Measurements from ENCODE around the gene CRPPA.

Gene CRPPA

DNA sequence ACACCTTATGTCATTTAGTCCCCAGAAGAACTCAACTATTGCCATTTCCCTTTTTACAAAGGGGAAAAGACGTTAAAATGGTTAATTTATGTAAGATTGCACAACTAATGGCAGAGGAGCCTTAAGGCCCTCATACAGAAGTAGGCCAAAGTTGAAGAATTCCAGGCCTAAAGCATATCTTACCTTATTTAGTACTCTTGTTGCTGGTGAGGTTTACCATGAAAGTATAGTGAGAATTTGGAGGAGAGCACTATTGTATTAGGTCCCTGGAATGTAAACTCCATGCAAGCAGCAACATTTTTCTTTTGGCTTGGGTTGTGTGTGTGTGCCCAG, 731 bp upstream of the CRPPA start:
- DNase-seq = no peak

DNA sequence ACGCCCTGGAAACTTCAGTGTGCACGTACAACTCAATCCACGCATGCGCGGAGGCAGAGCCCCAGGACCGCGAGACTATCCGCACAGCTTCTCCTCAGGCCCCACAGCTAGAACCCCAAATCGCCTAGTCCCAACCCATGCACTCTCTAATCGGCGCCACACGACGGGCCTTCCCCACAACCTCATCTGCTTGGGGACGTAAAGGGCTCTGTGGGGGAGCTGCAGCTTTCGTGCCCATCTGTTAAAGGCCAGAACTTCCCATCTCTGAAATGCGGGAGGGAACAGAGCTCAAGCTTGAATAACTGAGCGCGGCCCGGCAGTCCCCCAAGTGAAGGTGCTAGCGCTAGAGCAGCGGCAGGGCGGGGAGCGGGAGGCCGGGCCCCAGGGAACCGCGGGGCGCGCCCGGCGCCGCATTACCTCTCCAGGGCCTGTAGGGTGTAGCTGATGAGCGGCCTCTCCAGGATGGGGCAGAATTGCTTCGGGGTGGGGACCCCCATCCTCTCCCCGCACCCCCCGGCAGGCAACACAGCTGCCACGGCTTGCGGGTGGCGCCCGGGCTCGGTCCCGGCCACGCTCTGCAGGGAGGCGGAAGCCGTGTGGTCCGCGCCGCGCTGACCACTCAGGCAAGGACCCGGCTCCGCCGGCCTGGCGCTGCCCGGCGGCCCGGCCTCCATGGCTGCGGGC, 547 bp downstream of the CRPPA start:
- DNase-seq = no peak

DNA sequence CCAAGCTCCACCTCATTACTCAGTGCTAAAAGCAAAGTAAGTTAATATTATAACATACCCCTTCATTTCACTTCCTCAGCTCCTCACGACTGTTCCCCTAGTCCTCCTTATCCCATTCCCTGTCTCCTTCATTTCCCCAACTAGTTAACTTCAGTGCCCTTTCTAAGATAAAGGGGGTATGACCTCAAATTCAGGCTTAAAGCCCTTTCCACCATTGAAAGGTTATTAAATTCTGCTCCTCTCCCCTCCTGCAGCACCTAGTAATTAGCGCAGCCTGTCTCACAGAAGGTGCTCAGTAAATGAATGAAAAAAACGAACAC, 1.0 kb downstream of the CRPPA start:
- no peak for DNase-seq

DNA sequence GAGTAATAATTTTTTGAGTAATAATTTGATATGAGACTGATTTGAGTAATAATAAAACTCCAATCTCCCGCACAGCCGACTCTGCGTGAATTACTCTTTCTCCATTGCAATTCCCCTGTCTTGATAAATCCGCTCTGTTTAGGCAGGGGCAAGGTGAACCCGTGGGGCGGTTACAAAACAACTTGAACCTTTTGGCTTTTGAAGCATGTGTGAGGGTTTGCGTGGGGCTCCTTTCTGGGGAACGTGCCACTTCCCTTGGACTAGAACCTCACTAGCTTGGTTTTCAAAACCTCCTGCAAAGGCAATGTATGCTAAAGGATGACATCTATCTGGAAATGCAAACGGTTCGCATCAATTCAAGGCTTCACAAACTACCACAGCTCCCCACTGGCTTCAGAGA, 1.5 kb downstream of the CRPPA start:
- DNase-seq = no peak

DNA sequence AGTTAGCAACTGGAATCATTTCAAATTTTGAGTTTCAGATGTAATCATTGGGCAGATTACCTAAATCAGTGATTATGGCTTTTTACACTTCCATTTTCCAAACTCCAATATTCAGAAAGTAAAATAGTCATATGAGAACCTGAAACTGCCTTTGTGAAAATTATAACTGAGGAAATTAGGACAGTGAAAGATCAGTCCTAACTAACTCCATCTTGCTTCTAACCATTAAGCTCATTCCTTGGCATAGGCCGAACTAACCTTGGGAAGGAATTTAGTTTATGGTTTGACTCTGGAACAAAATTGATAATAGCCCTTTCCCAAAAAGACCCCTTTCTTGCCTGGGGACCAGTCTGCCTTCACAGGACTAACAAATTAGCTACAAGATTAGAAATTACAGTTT, 2.2 kb downstream of the CRPPA start:
- DNase-seq = no peak

DNA sequence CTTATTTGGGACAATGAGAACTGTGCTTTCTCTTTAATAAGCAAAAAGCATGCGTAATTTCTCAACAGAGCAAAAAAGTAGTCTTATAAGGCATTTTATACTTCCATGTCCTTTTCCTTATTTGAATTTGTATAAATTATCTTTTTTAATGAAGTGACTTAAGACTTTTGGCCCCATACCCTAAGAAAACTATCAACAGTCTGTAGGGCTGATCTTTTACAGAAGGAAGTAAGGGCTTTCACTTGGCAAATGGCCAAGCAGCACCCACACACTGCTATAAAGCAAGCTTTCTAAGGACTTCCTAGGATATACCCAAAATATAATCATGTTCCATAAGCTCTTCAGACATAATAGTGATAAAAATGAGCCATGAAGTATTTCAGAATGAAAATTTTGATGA, 3.4 kb downstream of the CRPPA start:
- DNase-seq = no peak

DNA sequence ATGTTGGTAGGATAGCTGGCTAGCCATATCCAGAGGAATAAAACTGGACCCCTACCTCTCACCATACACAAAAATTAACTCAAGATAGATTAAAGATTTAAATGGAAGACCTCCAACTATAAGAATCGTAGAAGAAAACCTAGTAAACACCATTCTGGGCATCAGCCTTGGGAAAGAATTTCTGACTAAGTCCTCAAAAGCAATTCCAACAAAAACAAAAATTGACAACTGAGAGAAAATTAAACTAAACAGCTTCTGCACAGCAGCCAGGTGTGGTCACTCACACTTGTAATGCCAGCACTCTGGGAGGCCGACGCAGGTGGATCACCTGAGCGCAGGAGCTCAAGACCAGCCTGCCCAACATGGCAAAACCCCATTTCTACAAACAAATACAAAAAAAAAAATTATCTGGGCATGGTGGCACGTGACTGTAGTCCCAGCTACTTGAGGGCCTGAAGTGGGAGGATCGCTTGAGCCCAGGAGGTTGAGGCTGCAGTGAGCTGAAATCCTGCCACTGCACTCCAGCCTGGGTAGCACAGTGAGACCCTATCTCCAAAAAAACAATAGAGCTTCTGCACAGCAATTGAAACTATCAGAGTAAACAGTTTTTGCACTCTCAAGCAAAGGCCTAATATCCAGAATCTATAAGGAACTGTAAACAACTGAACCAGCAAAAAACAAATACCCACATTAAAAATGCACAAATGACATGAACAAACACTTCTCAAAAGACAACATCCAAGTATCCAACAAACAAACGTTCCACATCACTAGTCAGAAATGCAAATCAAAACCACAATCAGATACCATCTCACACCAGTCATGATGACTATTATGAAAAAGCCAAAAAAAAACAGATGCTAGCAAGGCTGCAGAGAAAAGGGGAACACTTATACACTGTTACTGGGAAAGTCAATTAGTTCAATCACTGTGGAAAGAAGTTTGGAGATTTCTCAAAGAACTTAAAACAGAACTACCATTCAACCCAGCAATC, 4.8 kb downstream of the CRPPA start:
- DNase-seq = no peak

DNA sequence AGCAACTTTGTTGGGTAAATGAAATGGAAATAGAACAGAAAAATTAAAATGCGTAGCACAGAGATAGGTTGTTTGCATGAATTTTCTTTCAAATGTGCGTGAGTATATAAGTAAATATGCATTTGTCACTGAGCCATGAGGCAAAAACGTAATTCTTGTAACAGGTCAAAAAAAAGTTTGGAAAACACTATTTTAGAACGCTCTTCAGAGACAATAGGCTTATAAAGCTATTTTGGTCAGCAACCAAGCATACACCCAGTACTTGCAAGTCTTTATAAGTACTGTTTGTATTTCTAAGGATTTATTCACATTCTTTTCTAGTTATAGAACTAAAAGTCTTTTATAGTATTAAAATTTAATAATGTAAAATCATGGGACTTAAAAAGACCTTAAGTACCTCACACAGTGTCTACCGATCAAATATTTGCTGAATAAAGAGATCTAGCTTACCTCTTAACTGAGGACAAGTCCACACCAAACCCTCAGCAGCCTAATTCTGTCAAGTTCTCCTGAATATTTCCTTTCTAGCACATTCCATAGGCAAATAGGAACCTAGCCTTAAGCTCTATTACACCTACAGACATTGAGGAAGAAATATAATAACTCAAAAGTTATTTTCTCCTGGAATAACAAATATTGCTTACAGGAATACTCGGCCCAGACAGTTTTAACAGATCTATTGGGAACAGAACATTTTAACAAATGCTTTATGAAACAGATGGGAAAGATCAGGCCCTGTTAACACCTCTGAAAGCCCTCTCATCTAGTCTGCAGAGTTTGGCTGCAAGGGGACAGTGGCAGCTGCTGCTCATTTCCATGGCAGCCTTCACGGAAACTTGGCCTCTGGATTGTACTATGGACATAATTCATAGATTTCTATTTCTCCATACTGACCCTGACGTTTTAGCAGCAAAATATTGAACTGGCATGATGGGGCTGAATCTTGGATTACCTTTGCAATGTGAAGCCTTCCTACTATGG, 8.8 kb downstream of the CRPPA start:
- no peak for DNase-seq

DNA sequence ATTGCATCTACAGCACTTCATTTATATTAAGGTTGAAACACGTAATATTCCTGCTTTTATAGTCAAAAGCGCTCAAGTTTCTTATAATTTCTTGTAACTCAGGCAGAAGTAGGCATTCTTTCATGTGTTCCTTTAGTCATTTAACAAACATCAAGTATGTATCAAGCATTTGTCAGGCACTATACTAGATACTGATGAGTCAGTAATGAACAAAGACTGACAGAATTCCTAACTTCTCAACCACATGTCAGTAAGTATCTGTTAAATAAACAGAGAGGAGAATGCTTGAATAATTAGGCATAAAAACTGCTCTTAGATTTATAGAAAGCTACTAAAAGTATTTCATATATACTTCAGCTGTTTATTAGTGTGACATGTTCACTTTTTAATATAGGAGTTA, 9.9 kb downstream of the CRPPA start:
- no peak for DNase-seq

DNA sequence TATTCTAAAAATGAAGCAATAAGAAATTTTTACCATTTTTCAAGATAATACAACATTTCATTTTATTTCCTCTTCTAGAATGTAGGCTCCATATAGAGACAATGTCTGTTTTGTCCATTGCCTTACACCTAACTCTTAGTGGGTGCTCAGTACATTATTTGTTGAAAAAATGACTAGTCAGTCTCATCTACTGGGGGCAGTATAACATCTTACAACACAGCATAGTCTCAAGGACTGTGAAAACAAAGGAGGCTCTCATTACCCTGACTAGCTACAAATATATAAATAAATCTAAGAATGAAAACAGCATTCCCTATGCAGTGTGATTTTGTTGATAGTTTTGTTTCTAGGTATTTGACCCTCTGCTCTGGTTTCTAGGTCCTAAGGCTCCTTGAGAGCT, 11.6 kb downstream of the CRPPA start:
- DNase-seq = no peak

DNA sequence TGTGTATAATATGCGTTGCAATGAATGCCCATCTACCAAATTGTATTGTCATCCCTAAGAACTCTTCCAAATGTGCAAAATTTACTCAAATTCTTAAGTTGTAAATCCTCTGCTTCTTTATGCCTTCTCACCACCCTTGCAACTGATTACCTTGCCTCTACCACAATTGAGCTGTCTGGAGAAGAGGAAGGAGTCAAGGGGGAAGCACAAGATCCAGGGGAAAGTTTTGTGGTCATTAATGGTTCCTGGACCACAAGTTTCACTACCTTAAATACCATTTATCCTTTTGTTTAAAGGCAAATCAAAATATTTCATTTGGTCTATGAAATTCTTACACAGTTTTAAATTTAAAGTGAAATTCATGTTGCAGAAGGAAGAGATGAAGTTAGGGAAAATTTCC, 16.7 kb downstream of the CRPPA start:
- DNase-seq = no peak

DNA sequence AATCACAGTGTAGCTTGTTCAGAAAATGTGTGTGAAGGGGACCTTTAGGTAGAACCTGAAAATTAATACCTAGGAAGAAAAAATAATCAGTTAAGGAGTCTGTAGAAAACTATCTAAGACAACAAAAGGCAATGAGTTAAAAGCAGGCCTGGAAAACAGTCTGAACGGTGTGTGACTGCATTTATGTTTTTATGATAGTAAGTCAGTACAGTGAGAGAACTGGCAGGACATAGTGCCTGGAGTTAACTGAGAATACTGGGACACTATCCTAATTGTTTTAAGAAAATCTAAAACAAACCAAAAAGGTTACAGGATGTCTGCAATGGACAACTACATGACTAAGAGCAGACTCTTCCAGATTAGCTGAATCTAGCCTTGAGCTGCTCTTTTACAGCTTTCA, 17.9 kb downstream of the CRPPA start:
- DNase-seq = no peak

DNA sequence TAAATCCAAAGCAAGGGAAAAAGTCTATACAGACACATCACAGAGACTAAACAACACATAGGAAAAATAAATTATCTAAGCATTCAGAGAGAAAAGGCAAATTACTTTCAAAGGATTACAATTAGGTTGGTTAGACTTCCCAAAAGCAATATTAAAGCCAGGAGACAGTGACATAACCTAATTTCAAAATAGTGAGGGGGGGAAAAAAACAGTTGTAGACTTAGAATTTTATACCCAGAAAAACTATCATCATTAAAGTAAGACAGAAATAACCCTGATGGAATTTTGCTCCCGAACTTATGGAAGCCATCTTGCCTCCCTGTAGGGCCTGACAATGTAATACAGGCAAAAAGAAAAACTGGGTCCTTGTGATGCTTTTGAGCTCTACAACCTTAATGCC, 18.4 kb downstream of the CRPPA start:
- DNase-seq = no peak

DNA sequence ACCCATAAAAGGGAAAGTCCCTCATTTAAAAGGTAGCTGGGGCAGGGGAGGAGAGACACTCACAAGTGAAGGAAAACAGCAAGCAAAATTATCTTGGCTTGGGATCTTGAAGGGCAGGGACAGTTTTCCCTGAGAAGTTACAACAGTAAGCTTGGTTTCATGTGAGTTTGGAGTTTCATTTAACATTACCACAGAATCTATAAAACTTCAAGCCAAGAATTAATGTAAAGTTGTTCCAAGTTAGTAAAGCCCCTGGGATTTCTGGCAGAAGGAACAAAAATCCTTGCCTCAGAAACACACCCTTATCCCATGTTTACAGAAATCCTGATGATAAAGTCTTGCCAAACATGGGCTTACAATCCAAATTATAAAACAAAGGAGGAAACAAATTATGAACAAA, 19.2 kb downstream of the CRPPA start:
- DNase-seq = no peak

DNA sequence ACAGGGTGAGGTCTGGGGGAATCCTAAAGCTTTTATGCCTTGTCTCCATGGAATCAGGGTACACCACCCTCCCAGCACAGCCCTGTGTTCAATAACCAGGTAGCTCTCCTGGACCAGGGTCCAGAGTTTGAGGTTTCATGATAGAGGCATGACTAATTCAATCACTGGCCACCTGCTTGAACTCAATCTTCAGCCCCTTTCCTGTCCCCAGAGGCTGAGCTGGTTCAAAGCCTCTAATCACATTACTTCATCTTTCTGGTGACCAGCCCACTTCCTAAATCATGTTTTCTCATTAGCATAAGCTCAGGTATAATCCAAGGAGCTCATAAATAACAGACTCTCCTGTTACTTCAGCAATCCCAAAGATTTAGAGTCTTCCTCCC, 20.5 kb downstream of the CRPPA start:
- DNase-seq = no peak

DNA sequence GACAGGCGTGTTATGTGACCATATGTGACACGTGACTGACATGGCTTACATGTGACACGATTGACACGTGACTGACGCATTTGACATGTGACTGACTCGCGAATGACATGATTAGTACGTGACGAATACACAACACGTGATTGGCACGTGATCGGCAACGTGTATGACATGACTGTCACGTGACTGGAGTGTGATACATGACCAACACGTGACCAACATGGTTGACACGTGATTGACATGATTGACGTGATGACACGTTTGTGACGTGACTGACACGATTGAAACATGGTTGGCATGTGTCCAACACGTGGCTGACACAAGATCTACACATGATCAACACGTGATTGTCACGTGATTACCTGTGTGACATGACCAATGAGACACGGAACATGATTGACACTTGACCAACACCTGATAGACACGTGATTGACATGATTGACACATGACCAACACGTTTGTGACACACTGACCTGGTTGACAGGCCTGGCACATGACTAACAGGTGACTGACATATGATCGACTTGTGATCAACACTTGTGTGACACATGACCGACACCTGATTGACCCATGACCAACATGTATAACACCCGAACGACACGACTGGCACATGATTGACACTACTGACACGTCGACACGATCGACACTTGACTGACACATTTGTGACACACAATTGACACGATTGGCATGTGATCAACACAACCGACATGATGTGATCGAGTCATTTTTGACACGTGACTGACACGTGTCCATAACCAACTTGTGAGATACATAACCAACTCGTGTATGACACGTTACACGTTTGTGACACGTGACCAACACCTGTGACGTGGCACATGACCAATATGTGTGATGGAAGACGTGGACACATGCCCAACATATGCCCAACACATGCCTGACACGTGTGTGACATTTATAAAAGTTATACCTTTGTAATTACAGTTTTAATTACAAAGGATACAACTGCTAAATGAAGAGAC, 21.1 kb downstream of the CRPPA start:
- DNase-seq = no peak

DNA sequence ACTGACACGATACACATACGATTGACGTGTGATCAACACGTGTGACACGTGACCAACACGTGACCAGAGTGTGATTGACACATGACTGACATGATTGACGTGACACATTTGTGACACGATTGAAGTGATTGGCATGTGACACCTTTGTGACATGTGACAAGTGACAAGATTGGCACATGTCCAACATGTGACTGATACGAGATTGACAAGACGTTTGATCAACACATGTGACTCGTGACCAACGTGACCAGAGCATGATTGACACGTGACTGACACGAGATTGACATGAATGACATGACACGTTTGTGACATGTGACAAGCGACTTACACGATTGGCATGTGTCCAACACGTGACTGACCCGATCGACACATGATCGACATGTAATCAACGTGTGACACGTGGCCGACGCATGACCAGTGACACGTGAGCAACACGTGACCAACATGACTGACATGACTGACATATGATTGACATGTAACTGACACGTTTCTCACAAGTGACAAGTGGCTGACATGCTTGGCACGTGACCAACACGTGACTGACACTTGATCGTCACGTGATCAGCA, 22.0 kb downstream of the CRPPA start:
- DNase-seq = no peak

DNA sequence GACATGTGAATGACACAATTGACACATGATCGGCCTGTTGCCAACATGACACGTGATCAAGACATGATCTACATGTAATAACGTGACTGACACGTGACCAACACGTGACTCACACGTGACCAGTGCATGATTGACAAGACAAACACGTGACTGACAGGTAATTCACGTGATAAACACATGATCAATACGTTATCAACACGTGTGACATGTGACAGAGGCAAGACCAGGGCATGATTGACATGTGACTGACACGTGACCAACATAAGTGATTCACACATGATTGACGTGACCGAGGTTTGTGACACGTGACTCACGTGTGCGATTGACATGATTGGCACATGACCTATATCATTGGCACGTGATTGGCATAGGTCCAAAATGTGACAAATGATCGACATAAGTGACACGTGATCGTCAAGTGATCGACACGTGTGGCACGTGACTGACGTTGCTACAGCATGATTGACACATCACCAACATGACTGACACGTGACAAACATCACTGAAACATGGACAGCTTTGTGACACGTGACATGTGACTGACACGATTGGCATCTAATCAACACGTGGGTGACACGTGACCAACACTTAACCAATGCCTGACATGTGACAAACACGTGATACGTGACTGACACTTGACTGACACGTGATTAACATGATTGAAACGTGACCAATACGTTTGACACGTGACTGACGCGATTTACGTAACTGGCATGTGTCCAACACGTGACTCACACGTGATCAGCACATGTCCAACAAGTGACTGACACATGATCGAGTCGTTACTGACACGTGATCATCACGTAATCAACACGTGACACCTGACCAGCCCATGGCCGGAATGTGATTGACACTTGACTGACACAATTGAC, 23.0 kb downstream of the CRPPA start:
- no peak for DNase-seq

DNA sequence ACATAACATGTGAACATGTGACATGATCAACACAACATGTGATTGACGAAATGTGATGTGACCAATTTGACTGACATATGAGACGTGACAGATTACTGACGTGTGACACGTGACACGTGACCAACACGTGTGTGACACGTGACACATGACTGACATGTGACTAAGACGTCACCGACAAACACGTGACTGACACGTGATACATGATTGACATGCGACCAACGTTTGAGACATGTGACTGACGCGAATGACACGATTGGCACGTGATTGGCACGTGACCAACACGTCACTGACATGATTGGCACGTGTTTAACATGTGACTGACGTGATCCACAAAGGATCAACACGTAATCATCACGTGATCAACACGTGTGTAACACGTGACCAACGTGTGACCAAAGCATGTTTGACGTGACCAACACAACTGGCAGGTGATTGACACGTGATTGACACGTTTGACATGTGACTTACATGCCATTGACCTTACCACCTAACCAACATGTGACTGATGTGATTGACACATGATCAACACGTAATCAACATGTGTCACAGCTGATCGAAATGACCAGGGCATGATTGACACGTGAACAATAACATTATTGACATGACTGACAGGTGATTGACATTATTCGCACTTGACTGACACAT, 23.7 kb downstream of the CRPPA start:
- DNase-seq = no peak

DNA sequence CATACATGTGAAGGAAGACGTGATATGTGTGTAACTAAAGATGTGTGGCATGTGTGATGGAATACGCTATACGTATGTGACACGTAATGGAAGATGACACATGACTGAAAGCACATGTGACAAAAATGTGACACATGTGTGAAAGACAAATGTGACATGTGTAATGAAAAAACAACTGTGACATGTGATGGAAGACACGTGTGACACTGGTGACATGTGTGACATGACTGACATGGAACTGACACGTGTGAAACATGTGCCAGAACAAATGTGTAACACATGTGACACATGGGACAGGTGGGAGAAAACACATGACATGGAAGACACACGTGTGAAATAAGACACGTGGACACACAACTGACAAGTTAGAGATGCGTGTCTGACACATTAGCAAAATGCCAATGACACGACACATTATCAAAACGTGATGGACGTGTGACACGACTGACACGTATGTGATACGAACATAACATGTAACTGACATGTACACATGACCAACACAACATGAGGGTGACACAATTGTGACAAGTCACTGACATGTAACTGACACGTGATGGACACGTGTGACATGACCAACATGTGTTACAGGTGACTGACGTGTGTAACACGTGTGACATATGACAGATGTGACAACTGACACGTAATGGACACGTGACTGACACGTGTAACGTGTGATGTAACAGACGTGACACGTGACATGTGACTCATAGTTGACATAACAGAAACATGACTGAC, 24.4 kb downstream of the CRPPA start:
- DNase-seq = no peak
